Measurements from ENCODE around the gene HSPA14. TPM values are rescaled to one million over a fixed set of nuclear protein-coding genes. Genes with fewer than 3 reads are reported as not detected.

The HSPA14 gene
- total and polyA plus RNA-seq, 10 of the 15 experiments (the other 5 are each of a cell fraction or from before 2014, with no cell fraction given), result 26.6 to 56.1 (median 34.3) TPM

- TF ChIP-seq HSF1 (IDR thresholded peaks at IDR 0.05; ENCODE audit: low read depth, low read length) (no peak), DPF2 (IDR thresholded peaks at IDR 0.05) (no peak), CHD2 (IDR thresholded peaks at IDR 0.05; ENCODE audit: borderline replicate concordance, low read depth, low read length) (no peak), NBN (IDR thresholded peaks at IDR 0.05) (no peak), CHD1 (IDR thresholded peaks at IDR 0.05; ENCODE audit: low read depth, low read length) (no peak), BCL11A (IDR thresholded peaks at IDR 0.05; ENCODE audit: low read depth, low read length) (no peak), TAF1 (IDR thresholded peaks at IDR 0.05; ENCODE audit: borderline replicate concordance, low read depth, low read length) (no peak), LARP7 (IDR thresholded peaks at IDR 0.05) (no peak), PRDM15 (CRISPR knock-in tag; IDR thresholded peaks at IDR 0.05) (no peak), MEF2B (IDR thresholded peaks at IDR 0.05; ENCODE audit: partially characterized antibody, poor library complexity, severe bottlenecking) (no peak)
Observed at GRCh38 chr10:14911801-14912200, 73.7 kb downstream of the HSPA14 start (continued).

Measured in GM12878 (cell line).